GM19240 (cell line): ENCODE measurements around the gene CYP4F12.
"Not testable (repeated sequence)": the region's sequence is repeated elsewhere in the genome, so short reads cannot be mapped to it uniquely, and the experiment has no call there.

ENCODE experiments used
- DNase-seq: peaks from one replicate; pipeline ENCODE4 v3.0.0; 2011; ENCODE audit warnings: low spot score; ENCODE audit not compliant: insufficient read length

Gene CYP4F12

DNA sequence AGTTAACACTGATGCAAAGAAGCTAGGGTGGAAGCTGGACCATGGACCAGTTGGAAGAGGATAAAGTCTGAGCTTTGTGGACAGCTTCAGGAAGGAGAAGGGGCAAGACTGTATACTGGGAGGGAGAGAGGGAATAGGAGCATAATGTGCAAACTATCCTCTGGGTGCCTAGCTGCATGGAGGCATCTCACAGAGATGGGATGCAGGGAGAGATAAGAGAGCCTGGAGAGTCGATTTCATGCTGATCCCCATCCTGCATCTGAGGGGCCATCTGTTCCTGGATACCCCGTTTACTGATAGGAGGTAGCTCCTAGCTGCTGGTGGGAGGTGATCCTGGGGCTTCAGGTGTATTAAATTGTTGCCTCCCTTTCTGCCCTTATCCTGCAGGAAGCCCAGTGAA is 23.4 kb upstream of the CYP4F12 start:
- no peak for DNase-seq

DNA sequence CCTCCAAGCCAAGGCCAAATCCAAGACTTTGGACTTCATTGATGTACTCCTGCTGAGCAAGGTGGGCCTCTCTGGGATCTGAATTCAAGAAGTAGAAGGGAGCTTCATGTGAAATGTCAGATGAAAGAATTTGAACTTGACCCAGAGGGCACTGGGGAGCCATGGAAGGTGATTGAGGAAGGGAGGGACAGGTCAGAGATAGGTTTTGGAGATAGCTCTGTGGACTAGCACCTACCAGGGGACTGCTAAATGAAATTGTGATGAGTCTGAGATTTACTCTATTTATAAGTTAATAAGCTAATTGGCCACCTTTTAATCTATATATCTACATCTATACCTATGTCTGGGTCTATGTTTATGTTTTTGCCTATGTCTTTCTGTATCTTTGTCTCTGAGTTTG is 22.8 kb upstream of the CYP4F12 start:
- DNase-seq = not testable (repeated sequence)

DNA sequence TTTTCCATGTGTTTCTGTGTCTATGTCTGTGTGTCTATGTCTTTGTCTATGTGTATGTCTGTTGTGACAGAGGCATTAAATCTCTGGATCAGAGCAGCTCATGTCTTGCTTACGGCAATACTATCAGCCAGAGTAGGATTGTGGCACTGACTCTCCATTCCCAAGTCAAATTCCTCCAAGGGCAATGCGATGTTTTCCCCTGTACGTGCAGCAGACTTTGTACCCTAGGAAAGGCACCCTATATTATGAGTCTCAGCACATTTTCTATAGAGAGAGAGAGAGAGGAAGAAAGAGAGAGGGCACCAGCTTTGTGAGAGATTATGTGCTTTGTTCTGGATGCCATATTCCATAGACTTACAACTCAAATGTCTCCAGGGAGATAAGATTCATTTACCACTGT is 21.1 kb upstream of the CYP4F12 start:
- no peak for DNase-seq

GRCh38 chr19:15652559-15653278 is 20.2 kb upstream of the CYP4F12 start:
- no peak for DNase-seq

- no peak for DNase-seq
Observed at GRCh38 chr19:15656467-15656866, 16.4 kb upstream of the CYP4F12 start.

DNA sequence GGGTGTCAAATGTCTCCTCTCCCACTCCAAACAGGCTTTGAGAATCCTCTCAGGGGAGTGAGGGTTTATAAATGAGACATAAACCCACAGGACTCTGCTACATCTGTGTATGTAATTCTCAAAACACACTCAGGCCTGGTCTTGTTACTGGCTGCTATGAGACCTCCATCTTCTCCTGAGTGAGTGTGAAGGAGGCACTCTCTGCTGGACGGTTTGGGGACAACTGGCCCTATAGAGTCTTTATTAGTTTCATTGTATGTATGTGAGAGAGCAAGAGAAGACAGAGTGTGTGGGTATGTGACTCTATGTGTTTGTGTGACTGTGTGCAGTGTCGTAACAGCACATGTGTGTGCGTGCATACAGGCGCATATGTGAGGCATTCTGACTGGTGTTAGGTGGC is 9.6 kb upstream of the CYP4F12 start:
- no peak for DNase-seq

DNA sequence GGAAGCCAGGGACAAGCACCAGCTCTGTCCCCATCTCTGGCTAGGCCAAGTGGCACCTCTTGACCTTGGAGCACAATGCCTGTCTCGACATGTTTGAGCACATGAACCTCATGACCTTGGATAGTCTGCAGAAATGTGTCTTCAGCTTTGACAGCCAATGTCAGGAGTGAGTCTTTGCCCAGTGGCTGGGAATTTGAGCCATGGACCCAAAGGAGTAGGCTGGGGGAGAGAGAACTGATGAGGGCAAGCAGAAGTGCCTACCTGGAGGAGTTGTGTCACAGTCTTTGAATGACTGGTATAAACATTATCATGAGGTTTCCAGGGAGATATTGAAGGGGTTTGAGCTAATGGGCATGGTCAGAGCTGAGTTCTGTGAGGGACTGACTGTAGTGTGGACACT is 6.7 kb upstream of the CYP4F12 start:
- DNase-seq = no peak

DNA sequence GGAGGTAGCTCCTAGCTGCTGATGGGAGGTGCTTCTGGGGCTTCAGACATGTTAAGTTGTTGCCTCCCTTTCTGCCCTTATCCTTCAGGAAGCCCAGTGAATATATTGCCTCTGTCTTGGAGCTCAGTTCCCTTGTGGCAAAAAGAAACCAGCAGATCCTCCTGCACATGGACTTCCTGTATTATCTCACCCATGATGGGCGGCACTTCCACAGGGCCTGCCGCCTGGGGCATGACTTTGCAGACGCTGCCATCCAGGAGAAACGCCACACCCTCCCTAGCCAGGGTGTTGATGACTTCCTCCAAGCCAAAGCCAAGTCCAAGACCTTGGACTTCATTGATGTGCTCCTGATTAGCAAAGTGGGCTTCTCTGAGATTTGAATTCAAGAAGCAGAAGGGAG is 6.0 kb upstream of the CYP4F12 start:
- no peak for DNase-seq

GRCh38 chr19:15669440-15669839 is 3.4 kb upstream of the CYP4F12 start:
- DNase-seq = no peak

DNA sequence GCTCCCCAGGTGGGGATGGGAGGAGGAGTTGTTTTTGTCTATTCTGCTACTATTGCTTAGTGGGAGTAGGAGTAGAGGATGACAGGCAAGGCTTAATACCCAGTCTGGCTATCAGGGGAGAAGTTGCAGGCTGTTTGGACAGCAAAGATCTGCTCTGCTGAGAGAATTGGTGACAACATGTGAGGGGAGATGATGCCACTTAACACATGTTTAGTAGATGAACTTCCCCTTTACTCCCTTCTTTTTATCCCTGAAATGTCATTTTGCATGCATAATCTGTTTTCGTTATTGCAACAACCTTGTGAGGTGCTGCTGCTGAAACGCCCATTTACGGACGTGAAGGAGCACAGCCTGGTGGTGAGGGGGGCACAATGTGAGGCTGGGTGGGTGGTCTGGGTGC is 3.0 kb upstream of the CYP4F12 start:
- no peak for DNase-seq

GRCh38 chr19:15671237-15671821 is 1.6 kb upstream of the CYP4F12 start:
- DNase-seq = no peak

DNA sequence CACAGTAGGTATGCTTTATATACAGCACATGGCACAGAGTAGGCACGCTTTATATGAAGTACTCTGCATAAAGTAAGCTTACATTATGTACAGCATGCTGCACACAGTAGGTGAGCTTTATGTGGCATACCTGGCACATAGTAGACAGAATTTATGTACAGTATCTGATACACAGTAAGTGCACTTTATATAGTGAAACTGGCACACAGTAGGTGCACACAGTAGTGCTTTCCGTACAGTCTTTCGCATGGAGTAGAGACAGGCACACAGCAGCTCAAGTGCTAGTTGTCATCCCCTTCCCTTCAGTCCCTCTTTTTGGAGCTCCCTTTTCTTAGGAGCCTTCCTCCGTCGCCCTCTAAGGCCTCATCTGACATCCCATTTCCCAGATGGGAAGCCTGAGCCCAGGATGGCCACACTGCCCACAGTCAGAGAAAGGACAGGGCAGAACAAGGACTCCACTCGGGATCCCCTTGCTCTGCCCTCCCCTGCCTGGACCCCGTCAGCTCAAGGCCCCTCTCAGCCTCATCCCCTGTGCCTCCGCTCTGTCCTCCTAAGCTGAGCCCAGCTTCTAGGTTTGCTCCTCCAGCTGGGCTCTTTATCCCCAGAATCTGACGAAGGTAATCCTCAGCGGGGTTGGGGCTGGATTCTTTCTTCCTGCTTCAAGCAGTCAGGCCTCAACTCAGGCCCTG is 852 bp upstream of the CYP4F12 start:
- DNase-seq = no peak

DNA sequence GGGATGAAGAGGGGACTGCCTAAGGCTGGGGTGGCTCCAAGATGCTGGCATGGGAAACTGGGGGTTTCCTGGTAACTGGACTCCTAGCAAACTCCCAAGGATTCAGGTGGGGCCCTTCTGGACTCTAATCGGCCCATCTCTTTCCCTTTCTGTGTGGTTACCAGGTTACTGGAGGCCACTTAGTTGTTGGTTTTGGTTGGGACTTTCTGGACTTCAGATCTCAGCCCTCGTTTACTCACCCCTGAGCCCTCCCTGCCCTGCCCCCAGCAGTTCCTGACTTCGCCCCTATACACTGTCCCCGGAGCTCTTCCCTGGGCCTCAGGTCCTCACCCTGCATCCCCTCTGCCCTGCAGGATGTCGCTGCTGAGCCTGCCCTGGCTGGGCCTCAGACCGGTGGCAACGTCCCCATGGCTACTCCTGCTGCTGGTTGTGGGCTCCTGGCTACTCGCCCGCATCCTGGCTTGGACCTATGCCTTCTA is 328 bp downstream of the CYP4F12 start:
- DNase-seq = no peak

DNA sequence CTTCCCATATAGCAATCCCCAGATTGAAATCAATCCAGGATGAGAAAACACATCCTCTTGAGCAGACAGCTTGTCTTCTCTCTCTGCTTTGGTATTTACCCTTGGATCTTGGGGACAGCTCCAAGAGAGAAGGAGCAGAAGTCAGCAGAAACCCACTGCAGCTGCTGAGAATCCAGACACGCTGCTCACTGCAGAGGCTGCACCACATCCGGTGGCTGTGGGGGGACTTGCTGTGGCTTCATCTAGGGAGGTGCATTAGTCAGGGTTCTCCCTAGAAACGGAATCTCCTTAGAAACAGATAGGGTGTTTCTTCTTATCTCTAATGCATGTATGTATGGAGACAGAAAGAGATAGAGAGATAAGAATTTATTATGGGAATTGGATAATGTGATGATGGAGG is 2.7 kb downstream of the CYP4F12 start:
- DNase-seq = no peak

DNA sequence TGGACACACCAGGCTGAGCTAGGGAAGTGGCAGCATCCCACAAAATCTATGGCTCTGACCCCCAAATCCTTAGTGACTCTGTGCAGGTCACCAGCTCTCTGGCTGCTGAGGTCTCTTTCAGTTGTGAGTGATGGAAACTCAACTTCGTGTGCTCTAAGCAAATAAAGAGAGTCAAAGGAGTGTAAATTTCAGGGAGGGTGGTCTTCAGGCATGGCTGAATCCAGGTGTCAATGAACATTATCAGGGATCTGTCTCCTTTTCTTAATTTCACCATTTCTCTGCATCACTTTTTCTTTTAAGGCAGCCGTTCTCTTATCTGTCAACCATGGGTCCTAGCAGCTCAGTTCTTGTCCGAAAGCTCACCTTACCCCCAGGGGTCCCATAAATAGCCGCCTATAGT is 6.2 kb downstream of the CYP4F12 start:
- DNase-seq = no peak

DNA sequence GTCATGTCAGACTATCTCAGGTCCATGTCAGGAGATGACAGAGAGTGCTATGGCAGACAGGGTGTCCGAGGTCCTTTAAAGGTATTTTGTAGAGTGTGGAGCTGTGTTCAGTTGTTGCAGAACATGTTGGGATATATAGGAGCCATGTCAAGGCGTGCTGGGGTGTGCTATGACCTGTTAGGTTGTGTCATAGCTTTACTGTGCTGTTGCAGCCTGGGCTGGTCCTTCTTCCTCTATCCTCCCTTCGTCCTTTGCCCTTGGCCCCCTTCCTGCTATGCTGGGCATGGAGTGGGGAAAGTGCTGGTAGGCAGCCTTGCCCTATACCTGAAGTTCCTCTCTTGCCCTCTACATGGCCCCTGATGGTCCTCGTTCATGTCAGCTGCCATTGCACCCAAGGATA is 7.0 kb downstream of the CYP4F12 start:
- not testable (repeated sequence) for DNase-seq

DNA sequence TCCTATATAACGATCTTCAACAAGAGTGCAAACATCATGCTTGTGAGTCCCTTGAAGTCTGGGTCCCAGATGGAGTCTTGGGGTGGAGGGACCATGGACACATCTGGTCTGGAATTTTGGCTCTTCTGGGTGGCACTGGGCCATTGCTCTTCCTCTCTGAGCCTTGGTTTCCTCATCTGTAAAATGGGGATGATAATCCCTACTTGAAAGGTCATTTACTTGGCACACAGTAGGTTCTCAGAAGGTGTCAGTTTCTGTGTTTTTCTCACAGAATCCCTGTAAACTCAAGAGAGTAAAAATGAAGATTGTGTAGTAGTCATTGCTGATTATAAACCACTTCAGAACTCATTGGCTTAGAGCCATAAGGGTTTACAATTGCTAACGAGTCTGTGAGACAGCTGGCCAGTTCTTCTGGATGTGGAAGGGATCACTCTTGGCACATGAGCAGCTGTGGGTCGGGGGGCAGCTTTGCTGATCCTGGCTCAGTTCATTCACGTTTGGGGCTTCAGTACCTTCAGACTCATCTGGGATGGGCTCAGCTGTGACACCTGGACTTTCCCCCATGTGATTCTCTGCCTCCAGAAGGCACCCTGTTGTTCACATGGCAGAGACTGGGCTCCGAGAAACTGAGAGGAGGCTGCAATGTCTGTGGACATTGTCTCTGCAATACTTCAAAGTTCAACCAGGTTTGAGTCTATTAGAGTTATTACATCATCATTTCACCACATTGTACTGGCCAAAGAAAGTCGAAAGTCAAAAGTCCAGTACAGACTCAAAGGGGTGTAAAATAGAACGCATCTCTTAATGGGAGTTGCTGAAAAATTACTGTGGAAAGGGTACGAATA is 7.8 kb downstream of the CYP4F12 start:
- DNase-seq = no peak

DNA sequence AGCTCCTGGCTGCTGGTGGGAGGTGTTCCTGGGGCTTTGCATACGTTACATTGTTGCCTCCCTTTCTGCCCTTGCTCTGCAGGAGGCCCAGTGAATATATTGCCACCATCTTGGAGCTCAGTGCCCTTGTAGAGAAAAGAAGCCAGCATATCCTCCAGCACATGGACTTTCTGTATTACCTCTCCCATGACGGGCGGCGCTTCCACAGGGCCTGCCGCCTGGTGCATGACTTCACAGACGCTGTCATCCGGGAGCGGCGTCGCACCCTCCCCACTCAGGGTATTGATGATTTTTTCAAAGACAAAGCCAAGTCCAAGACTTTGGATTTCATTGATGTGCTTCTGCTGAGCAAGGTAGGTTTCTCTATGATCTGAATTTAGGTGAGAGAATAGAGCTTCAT is 10.5 kb downstream of the CYP4F12 start:
- DNase-seq = no peak

- DNase-seq = no peak
Observed at GRCh38 chr19:15684828-15685227, 11.9 kb downstream of the CYP4F12 start.

- DNase-seq = no peak
Observed at GRCh38 chr19:15696654-15697194, 23.8 kb downstream of the CYP4F12 start.

DNA sequence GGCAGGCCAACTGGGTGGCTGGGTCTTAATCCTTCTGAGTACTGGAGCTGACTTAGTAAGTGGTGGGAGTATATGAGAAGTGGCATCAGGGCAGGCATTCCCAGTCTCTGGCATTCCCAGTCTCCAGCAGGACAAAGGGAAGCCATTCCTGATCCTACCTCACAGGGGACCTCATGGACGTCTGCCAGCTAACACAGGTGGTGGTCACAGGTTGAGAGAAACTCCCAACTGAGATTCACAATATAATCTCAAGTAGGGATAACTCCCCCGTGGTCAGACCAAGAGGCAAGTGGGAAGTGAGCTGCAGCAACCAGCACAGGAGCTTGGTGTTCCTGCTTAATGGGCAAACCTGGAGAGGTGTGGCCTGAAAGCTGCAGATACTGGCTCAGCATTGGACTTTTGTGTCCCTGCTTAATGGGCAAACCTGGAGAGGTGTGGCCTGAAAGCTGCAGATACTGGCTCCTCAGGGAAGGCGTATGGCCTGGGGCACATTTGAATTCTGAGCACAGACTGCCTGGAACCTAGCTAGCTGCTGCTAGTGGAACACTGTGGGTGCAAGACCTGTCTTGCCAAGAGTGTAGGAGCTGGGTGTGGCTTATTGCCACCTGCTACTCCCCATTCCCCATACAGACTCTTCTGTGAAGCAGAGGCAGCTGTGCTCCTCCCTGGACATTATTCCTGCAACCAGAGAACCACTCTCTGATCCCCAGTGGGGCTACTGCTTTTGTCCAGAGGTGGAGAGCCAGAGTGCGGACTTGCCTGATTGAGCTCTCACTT is 29.1 kb downstream of the CYP4F12 start:
- no peak for DNase-seq
